H1 (cell line): ENCODE measurements around the gene MRTFB. TPM values are rescaled to one million over a fixed set of nuclear protein-coding genes. Genes with fewer than 3 reads are reported as not detected.

Experiments
- CTCF ChIA-PET: fragments of 300-600 bp; sonication (Branson Sonifier 250); formaldehyde crosslinking; loops from one replicate; lab custom pipeline; 2021; ENCODE audit not compliant: partially characterized antibody; lab: Charles Lee
- POLR2A ChIA-PET: fragments of 300-600 bp; sonication (Branson Sonifier 250); formaldehyde crosslinking; loops from one replicate; lab custom pipeline; 2021; ENCODE audit warnings: inconsistent platforms; ENCODE audit not compliant: partially characterized antibody; lab: Charles Lee
- DNase-seq, 2 experiments: peaks; one replicate each; pipeline versions ENCODE4 v3.0.0 to v3.0.0-alpha.2; 2010 to 2022; ENCODE audit warnings: low spot score in 2 of 2, low read depth in 1 of 2, mixed read lengths in 1 of 2
- FAIRE-seq: peaks from 2 replicates; lab custom pipeline; 2011; peaks lifted over from hg19 to GRCh38; lab: Jason Lieb, UNC
- H2AFZ ChIP-seq: 2 replicates; pipeline ENCODE4 v1.8.1; 2012; ENCODE audit warnings: low read length, inconsistent platforms
- H2AK5ac ChIP-seq: 2 replicates; pipeline ENCODE4 v1.6.1; 2013; ENCODE audit warnings: low read depth, low read length
- H2BK120ac ChIP-seq: replicated peaks from 2 replicates; pipeline ENCODE3; 2013; ENCODE audit warnings: low read depth, low read length, inconsistent platforms
- H2BK12ac ChIP-seq: 2 replicates; pipeline ENCODE4 v1.6.1; 2013; ENCODE audit warnings: low read depth, low read length
- H2BK15ac ChIP-seq: 2 replicates; pipeline ENCODE4 v1.6.1; 2013; ENCODE audit warnings: low read length
- H2BK20ac ChIP-seq: 2 replicates; pipeline ENCODE4 v1.6.1; 2013; ENCODE audit warnings: low read length
- H2BK5ac ChIP-seq: 2 replicates; pipeline ENCODE4 v1.6.1; 2013; ENCODE audit warnings: low read depth, low read length
- H3K14ac ChIP-seq: 2 replicates; pipeline ENCODE4 v1.6.1; 2013; ENCODE audit warnings: inconsistent platforms; ENCODE audit not compliant: insufficient read length
- H3K18ac ChIP-seq: 2 replicates; pipeline ENCODE4 v1.6.1; 2013; ENCODE audit warnings: low read length; ENCODE audit errors: extremely low read depth
- H3K23ac ChIP-seq: 2 replicates; pipeline ENCODE4 v1.6.1; 2013; ENCODE audit warnings: inconsistent platforms; ENCODE audit not compliant: insufficient read length
- H3K23me2 ChIP-seq: 2 replicates; pipeline ENCODE4 v1.6.1; 2013; ENCODE audit warnings: low read depth, low read length
- H3K27ac ChIP-seq: 2 replicates; pipeline ENCODE4 v1.6.1; 2011; ENCODE audit warnings: low read depth, low read length, inconsistent platforms
- H3K27me3 ChIP-seq, 4 experiments: replicated peaks in 1 of 4; 1 replicate in 1 of 4; 2 replicates in 3 of 4; pipeline versions ENCODE4 v1.6.1 to v1.8.1; 2011 to 2013; ENCODE audit warnings: low read length in 3 of 4, mild to moderate bottlenecking in 3 of 4, inconsistent platforms in 2 of 4, mixed read lengths in 2 of 4, moderate library complexity in 1 of 4; ENCODE audit not compliant: control insufficient read depth in 3 of 4, insufficient read depth in 3 of 4; ENCODE audit errors: extremely low read depth in 1 of 4
- H3K36me3 ChIP-seq, 4 experiments: 2 replicates each; pipeline versions ENCODE4 v1.6.1 to v1.8.1; 2011 to 2013; ENCODE audit warnings: mild to moderate bottlenecking in 4 of 4, low read length in 3 of 4, moderate library complexity in 2 of 4, control low read depth in 1 of 4, inconsistent platforms in 1 of 4; ENCODE audit not compliant: insufficient read depth in 4 of 4, control insufficient read depth in 2 of 4
- H3K4ac ChIP-seq: replicated peaks from 2 replicates; pipeline ENCODE3; 2013; ENCODE audit warnings: low read length, low read depth, mixed read lengths, inconsistent platforms; ENCODE audit not compliant: insufficient read length
- H3K4me1 ChIP-seq, 4 experiments: replicated peaks in 1 of 4; 1 replicate in 1 of 4; 2 replicates in 3 of 4; pipeline versions ENCODE4 v1.6.1 to v1.8.1; 2011 to 2013; ENCODE audit warnings: low read length in 3 of 4, inconsistent platforms in 2 of 4, mixed read lengths in 1 of 4; ENCODE audit not compliant: insufficient read depth in 4 of 4, control insufficient read depth in 3 of 4
- H3K4me2 ChIP-seq, 2 experiments: 2 replicates each; pipeline versions ENCODE4 v1.6.1 to v1.8.1; 2011 to 2013; ENCODE audit warnings: low read depth in 2 of 2, low read length in 2 of 2, control low read depth in 1 of 2, inconsistent platforms in 1 of 2, mild to moderate bottlenecking in 1 of 2; ENCODE audit not compliant: insufficient read depth in 1 of 2
- H3K4me3 ChIP-seq, 4 experiments: fragments of 200-600, 300-600 bp in 1 of 4; sonication (generic), shearing (Covaris generic), sonication (Bioruptor Twin) in 1 of 4; 2 replicates each; pipeline versions ENCODE4 v1.5.1 to v1.8.1; 2011 to 2016; ENCODE audit warnings: low read length in 4 of 4, low read depth in 3 of 4, control low read depth in 2 of 4, inconsistent platforms in 2 of 4, mild to moderate bottlenecking in 2 of 4, mixed read lengths in 1 of 4, moderate library complexity in 1 of 4; ENCODE audit not compliant: insufficient read depth in 2 of 4; ENCODE audit errors: extremely low read depth in 1 of 4
- H3K56ac ChIP-seq: replicated peaks from 2 replicates; pipeline ENCODE3; 2013; ENCODE audit warnings: low read depth, mild to moderate bottlenecking, mixed read lengths, low read length, inconsistent platforms; ENCODE audit not compliant: insufficient read length
- H3K79me1 ChIP-seq: 2 replicates; pipeline ENCODE4 v1.6.1; 2013; ENCODE audit warnings: low read depth, low read length, control low read depth
- H3K79me2 ChIP-seq, 2 experiments: 2 replicates each; pipeline versions ENCODE4 v1.6.1 to v1.8.1; 2012 to 2013; ENCODE audit warnings: low read length in 2 of 2, mild to moderate bottlenecking in 2 of 2, inconsistent platforms in 1 of 2; ENCODE audit not compliant: insufficient read depth in 2 of 2, control insufficient read depth in 1 of 2
- H3K9ac ChIP-seq, 4 experiments: replicated peaks in 1 of 4; 1 replicate in 1 of 4; 2 replicates in 3 of 4; pipeline versions ENCODE4 v1.6.1 to v1.8.1; 2011 to 2013; ENCODE audit warnings: low read depth in 3 of 4, low read length in 3 of 4, control low read depth in 2 of 4, mild to moderate bottlenecking in 2 of 4, moderate library complexity in 2 of 4, inconsistent platforms in 1 of 4; ENCODE audit errors: extremely low read depth in 1 of 4
- H3K9me3 ChIP-seq, 2 experiments: 2 replicates each; pipeline versions ENCODE4 v1.6.1 to v1.8.1; 2012 to 2013; ENCODE audit warnings: mild to moderate bottlenecking in 2 of 2, moderate library complexity in 2 of 2, control low read depth in 1 of 2, inconsistent platforms in 1 of 2, low read depth in 1 of 2, low read length in 1 of 2, mixed read lengths in 1 of 2; ENCODE audit not compliant: insufficient read depth in 2 of 2
- H4K20me1 ChIP-seq, 2 experiments: replicated peaks in 1 of 2; 2 replicates each; pipeline versions ENCODE3 to v1.8.1; 2011 to 2013; ENCODE audit warnings: inconsistent platforms in 2 of 2, low read length in 2 of 2, mild to moderate bottlenecking in 1 of 2; ENCODE audit not compliant: insufficient read depth in 2 of 2, control insufficient read depth in 1 of 2
- H4K5ac ChIP-seq: 2 replicates; pipeline ENCODE4 v1.6.1; 2013; ENCODE audit warnings: low read length, low read depth, mixed read lengths, inconsistent platforms; ENCODE audit not compliant: insufficient read length
- H4K8ac ChIP-seq: 2 replicates; pipeline ENCODE4 v1.8.0; 2013; ENCODE audit warnings: mild to moderate bottlenecking, moderate library complexity, low read length, inconsistent platforms; ENCODE audit not compliant: insufficient read depth; ENCODE audit errors: extremely low read depth
- H4K91ac ChIP-seq: replicated peaks from 2 replicates; pipeline ENCODE3; 2013; ENCODE audit warnings: low read length, mixed read lengths, inconsistent platforms; ENCODE audit not compliant: insufficient read length
- ASH2L ChIP-seq: fragments of 200-600, 300-600 bp; sonication (generic); IDR thresholded peaks from one replicate; pipeline ENCODE4 v1.7.1; 2017; ENCODE audit warnings: low read length
- BRCA1 ChIP-seq: IDR thresholded peaks from 2 replicates; pipeline ENCODE4 v1.6.1; 2012; ENCODE audit warnings: low read depth, low read length, improper control_type of control experiment
- CHD2 ChIP-seq: IDR thresholded peaks from 2 replicates; pipeline ENCODE4 v1.6.1; 2012; ENCODE audit warnings: low read length, improper control_type of control experiment
- EP300 ChIP-seq, 2 experiments: IDR thresholded peaks; 1 replicate in 1 of 2; 2 replicates in 1 of 2; pipeline ENCODE4 v1.6.1; 2011 to 2012; ENCODE audit warnings: low read depth in 2 of 2, low read length in 2 of 2, mild to moderate bottlenecking in 2 of 2, borderline replicate concordance in 1 of 2, inconsistent platforms in 1 of 2, moderate library complexity in 1 of 2
- POLR2AphosphoS5 ChIP-seq: IDR thresholded peaks from 2 replicates; pipeline ENCODE4 v1.6.1; 2011; ENCODE audit warnings: low read depth, low read length
- RFX5 ChIP-seq: IDR thresholded peaks from 2 replicates; pipeline ENCODE4 v1.6.1; 2011; ENCODE audit warnings: low read depth, low read length, improper control_type of control experiment, borderline replicate concordance
- SP2 ChIP-seq: IDR thresholded peaks from 2 replicates; pipeline ENCODE4 v1.6.1; 2012; ENCODE audit warnings: mild to moderate bottlenecking, low read length, inconsistent platforms
- SP4 ChIP-seq: IDR thresholded peaks from 2 replicates; pipeline ENCODE4 v1.6.1; 2012; ENCODE audit warnings: low read length, inconsistent platforms
- WGBS, 2 experiments: shearing (Covaris generic) in 1 of 2; methylation state at CpG; one replicate each; pipeline versions ENCODE4 v1.1.6 to v1.1.7; 2013 to 2015; ENCODE audit warnings: low lambda C conversion rate in 2 of 2, mixed read lengths in 2 of 2, inconsistent platforms in 1 of 2, low coverage in 1 of 2, missing lambda C conversion rate in 1 of 2; ENCODE audit not compliant: insufficient replicate concordance in 2 of 2, insufficient coverage in 1 of 2, insufficient read length in 1 of 2; ENCODE audit errors: extremely low coverage in 1 of 2, missing lambda C conversion rate in 1 of 2; 5-methylcytosine and 5-hydroxymethylcytosine counted together
- polyA plus RNA-seq, 7 experiments: library from polyadenylated mRNA; depleted of rRNA in 3 of 7; stranded (reverse) in 5 of 7; unstranded in 2 of 7; fragments of >200 nt in 5 of 7; fragments of 200-250 nt in 2 of 7; gene quantifications; 1 replicate in 5 of 7; 2 replicates in 1 of 7; 4 replicates in 1 of 7; pipeline versions ENCODE4 v1.2.1 to v1.2.3, GENCODE V29; 2011 to 2013; ENCODE audit warnings: missing spikeins in 2 of 7, mixed read lengths in 2 of 7
- total RNA-seq: library from RNA; stranded (reverse); fragmentation: NEBNext Ultra II Directional; extraction: Animal tissue kit (Norgen Biotek cat#: 25700); gene quantifications from 2 replicates; pipeline ENCODE4 v1.2.1, GENCODE V29; 2021
- TF ChIP-seq, protein P1 (sequence below): IDR thresholded peaks from 2 replicates; pipeline ENCODE4 v1.6.1; 2012; ENCODE audit warnings: inconsistent platforms
- TF ChIP-seq, protein P2 (sequence below): IDR thresholded peaks from 2 replicates; pipeline ENCODE4 v1.6.1; 2012; ENCODE audit warnings: low read length, inconsistent platforms

MRTFB gene
- total and polyA plus RNA-seq, 2 of the 8 experiments (the other 6 are each of a cell fraction or from before 2014, with no cell fraction given): 13.5 to 34.9 TPM

DNA sequence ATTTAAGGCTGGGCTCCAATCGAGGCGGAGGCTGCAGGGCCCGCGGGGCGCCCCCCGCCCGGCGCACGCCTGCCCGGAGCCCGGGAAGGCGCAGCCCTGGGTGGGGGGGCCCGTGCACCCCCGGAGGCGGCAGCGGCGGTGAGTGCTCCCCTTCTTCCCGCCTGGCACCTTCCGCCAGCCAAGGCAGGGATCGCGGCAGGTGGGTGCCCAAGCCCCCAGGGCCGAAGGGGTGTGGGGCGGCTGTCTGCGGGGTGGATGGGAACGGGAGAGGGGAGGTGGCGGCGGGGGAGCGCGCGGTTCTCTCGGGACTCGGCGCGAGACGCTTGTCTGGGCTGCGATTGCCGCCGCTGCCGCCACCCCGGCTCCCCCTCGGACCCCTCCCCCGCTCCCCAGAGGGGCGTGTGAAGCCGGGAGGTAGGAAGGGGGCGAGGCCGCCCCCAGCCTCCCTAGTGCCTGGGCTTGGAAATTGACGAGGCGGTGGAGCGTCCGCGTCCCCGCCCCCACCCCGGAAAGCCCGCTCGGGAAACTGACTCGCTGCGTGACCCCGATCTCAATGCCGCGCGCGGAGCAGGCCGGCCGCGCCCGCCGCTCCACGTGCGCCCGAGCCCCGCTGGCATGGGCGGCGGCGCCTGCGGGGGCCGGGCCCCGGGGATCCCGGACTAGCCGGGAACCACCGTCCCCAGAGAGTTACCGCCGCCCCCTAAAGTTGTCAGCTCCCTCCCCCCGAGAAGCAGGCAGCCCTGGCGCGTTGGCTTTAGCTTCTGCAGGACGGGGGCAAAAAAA, 231.5 kb downstream of the MRTFB start:
- POLR2A ChIA-PET: interaction anchor here (1.1 to 1.7 kb wide), 4 partner anchors 17 to 200 kb away, joined by 3 to 6 read pairs (median 4); no protein-coding TSS in a partner anchor
- no peak overlapping the region for H2BK20ac ChIP-seq
- no peak overlapping the region for H3K14ac ChIP-seq
- H2BK12ac ChIP-seq: no peak overlapping the region
- H4K20me1 ChIP-seq: no peaks in the 10 kb centered on the region
- no peak overlapping the region for H3K4ac ChIP-seq
- no peak overlapping the region for H2AFZ ChIP-seq
- H3K79me1 ChIP-seq: peaks cover 7% of the 10 kb centered on the region
- FAIRE-seq: no peak
- H2BK120ac ChIP-seq: no peak overlapping the region
- H3K9me3 ChIP-seq: no peaks in the 10 kb centered on the region
- H3K18ac ChIP-seq: peak overlapping the region; percentile 60
- H2AK5ac ChIP-seq: no peak overlapping the region
- H3K4me2 ChIP-seq: peak overlapping the region; percentile 96 to 98
- peak overlapping the region; percentile 73 to 98 (median 83) for H3K4me3 ChIP-seq
- 3% methylated on average over 33 of the region's 86 CpGs; no CpG with 5 or more reads in 1 of the 2 experiments for WGBS, 2 experiments
- H3K23me2 ChIP-seq: peaks cover 14% of the 10 kb centered on the region
- H3K27me3 ChIP-seq: peaks cover 0 to 5% (median 0%) of the 10 kb centered on the region in 4 experiments; a peak in 2 of 7 replicates
- H3K9ac ChIP-seq: peak overlapping the region in 3 of 4 experiments; percentile 13 to 60 (median 40); a peak in 3 of 7 replicates
- H3K27ac ChIP-seq: no peak overlapping the region
- CTCF ChIA-PET: interaction anchor here (0.7 to 1.4 kb wide), 5 partner anchors 12 to 187 kb away, joined by 3 to 5 read pairs (median 4); no protein-coding TSS in a partner anchor
- no peak overlapping the region for H4K91ac ChIP-seq
- no peak overlapping the region for H4K8ac ChIP-seq
- H3K36me3 ChIP-seq: no peaks in the 10 kb centered on the region
- H4K5ac ChIP-seq: peak overlapping the region; percentile 47
- peaks cover 3 to 45% of the 10 kb centered on the region in 2 experiments; a peak in 3 of 4 replicates for H3K79me2 ChIP-seq
- H3K23ac ChIP-seq: no peak overlapping the region
- peaks cover 8 to 29% (median 19%) of the 10 kb centered on the region in 4 experiments for H3K4me1 ChIP-seq
- H2BK15ac ChIP-seq: no peak overlapping the region
- DNase-seq: no peak
- no peak overlapping the region; the same call in 1 of the 2 replicates for H2BK5ac ChIP-seq
- H3K56ac ChIP-seq: peak overlapping the region; percentile 20
- TF ChIP-seq RFX5 (no peak), EP300 (IDR thresholded peaks at IDR 0.05; ENCODE audit: borderline replicate concordance in 1 of 2, low read depth in 2 of 2, low read length in 2 of 2) (no peak), ASH2L (peak; percentile 65), BRCA1 (no peak), SP2 (no peak), SP4 (no peak), POLR2AphosphoS5 (no peak), CHD2 (no peak; the same call in 1 of the 2 replicates)
- TF ChIP-seq, protein P1, sequence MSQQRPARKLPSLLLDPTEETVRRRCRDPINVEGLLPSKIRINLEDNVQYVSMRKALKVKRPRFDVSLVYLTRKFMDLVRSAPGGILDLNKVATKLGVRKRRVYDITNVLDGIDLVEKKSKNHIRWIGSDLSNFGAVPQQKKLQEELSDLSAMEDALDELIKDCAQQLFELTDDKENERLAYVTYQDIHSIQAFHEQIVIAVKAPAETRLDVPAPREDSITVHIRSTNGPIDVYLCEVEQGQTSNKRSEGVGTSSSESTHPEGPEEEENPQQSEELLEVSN: no peak
- TF ChIP-seq, protein P2, sequence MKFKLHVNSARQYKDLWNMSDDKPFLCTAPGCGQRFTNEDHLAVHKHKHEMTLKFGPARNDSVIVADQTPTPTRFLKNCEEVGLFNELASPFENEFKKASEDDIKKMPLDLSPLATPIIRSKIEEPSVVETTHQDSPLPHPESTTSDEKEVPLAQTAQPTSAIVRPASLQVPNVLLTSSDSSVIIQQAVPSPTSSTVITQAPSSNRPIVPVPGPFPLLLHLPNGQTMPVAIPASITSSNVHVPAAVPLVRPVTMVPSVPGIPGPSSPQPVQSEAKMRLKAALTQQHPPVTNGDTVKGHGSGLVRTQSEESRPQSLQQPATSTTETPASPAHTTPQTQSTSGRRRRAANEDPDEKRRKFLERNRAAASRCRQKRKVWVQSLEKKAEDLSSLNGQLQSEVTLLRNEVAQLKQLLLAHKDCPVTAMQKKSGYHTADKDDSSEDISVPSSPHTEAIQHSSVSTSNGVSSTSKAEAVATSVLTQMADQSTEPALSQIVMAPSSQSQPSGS: no peak
